HL-60 (cell line): ENCODE results near the gene MYOZ3.

ENCODE experiments used
- GABPA ChIP-seq: IDR thresholded peaks from 2 replicates; pipeline ENCODE4 v1.6.1; 2012; ENCODE audit warnings: low read depth
- POLR2AphosphoS5 ChIP-seq: IDR thresholded peaks from 2 replicates; pipeline ENCODE4 v1.6.1; 2012; ENCODE audit warnings: low read depth
- SPI1 ChIP-seq: IDR thresholded peaks from 2 replicates; pipeline ENCODE4 v1.6.1; 2012; ENCODE audit warnings: low read depth, mild to moderate bottlenecking, borderline replicate concordance
- TF ChIP-seq, protein P1 (sequence below): IDR thresholded peaks from one replicate; pipeline ENCODE4 v1.5.1; 2011; ENCODE audit warnings: low read length, control low read depth, inconsistent platforms; ENCODE audit not compliant: insufficient read depth
- TF ChIP-seq, protein P2 (sequence below): IDR thresholded peaks from 2 replicates; pipeline ENCODE4 v1.6.1; 2012; ENCODE audit warnings: low read depth; ENCODE audit not compliant: insufficient replicate concordance

DNA sequence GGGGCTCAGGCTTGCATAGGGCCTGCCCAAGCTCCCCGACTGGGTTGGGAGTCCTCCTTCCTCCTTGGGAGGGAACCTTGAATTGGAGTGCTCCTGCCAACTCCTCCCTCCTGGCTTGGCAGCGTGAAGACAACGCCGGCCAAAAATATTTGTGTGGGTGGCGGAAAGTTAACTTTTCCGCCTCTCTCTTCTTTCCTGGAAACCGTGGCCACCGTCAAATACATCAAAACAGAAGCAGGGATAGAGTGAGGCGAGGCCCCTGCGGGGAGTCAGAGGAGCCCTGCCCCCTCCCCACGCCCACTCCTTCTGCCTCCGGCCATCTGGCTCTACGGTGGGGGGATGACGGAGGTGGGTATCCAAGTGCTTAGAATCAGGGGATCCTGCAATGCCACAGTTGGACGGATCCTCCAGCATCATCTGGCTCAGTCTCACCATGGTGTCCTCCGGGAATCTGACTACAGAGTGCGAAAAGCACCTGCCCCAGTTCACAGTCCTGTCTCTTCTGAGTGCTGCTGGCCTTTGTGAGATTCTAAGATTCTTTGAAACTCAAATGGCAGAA is 45.8 kb upstream of the MYOZ3 start:
- TF ChIP-seq, protein P1, sequence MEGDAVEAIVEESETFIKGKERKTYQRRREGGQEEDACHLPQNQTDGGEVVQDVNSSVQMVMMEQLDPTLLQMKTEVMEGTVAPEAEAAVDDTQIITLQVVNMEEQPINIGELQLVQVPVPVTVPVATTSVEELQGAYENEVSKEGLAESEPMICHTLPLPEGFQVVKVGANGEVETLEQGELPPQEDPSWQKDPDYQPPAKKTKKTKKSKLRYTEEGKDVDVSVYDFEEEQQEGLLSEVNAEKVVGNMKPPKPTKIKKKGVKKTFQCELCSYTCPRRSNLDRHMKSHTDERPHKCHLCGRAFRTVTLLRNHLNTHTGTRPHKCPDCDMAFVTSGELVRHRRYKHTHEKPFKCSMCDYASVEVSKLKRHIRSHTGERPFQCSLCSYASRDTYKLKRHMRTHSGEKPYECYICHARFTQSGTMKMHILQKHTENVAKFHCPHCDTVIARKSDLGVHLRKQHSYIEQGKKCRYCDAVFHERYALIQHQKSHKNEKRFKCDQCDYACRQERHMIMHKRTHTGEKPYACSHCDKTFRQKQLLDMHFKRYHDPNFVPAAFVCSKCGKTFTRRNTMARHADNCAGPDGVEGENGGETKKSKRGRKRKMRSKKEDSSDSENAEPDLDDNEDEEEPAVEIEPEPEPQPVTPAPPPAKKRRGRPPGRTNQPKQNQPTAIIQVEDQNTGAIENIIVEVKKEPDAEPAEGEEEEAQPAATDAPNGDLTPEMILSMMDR, result no peak
- TF ChIP-seq POLR2AphosphoS5, result no peak
- TF ChIP-seq, protein P2, sequence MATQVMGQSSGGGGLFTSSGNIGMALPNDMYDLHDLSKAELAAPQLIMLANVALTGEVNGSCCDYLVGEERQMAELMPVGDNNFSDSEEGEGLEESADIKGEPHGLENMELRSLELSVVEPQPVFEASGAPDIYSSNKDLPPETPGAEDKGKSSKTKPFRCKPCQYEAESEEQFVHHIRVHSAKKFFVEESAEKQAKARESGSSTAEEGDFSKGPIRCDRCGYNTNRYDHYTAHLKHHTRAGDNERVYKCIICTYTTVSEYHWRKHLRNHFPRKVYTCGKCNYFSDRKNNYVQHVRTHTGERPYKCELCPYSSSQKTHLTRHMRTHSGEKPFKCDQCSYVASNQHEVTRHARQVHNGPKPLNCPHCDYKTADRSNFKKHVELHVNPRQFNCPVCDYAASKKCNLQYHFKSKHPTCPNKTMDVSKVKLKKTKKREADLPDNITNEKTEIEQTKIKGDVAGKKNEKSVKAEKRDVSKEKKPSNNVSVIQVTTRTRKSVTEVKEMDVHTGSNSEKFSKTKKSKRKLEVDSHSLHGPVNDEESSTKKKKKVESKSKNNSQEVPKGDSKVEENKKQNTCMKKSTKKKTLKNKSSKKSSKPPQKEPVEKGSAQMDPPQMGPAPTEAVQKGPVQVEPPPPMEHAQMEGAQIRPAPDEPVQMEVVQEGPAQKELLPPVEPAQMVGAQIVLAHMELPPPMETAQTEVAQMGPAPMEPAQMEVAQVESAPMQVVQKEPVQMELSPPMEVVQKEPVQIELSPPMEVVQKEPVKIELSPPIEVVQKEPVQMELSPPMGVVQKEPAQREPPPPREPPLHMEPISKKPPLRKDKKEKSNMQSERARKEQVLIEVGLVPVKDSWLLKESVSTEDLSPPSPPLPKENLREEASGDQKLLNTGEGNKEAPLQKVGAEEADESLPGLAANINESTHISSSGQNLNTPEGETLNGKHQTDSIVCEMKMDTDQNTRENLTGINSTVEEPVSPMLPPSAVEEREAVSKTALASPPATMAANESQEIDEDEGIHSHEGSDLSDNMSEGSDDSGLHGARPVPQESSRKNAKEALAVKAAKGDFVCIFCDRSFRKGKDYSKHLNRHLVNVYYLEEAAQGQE, result no peak
- TF ChIP-seq GABPA, result no peak
- TF ChIP-seq SPI1, result no peak
